Fibroblast of lung (primary cell): ENCODE measurements around the gene GP5.

ENCODE experiments used
- EZH2 ChIP-seq: IDR thresholded peaks from 2 replicates; pipeline ENCODE4 v1.5.1; 2012; ENCODE audit warnings: low read length, control low read depth, mild to moderate bottlenecking; ENCODE audit errors: missing control alignments
- TF ChIP-seq, protein P1 (sequence below), 2 donors: IDR thresholded peaks in 1 of 2; conservative IDR thresholded peaks in 1 of 2; 1 replicate in 1 of 2; 2 replicates in 1 of 2; pipeline ENCODE4 v1.5.1; 2011 to 2012; ENCODE audit warnings: low read length in 2 of 2, control low read depth in 1 of 2, inconsistent platforms in 1 of 2, low read depth in 1 of 2, mild to moderate bottlenecking in 1 of 2

DNA sequence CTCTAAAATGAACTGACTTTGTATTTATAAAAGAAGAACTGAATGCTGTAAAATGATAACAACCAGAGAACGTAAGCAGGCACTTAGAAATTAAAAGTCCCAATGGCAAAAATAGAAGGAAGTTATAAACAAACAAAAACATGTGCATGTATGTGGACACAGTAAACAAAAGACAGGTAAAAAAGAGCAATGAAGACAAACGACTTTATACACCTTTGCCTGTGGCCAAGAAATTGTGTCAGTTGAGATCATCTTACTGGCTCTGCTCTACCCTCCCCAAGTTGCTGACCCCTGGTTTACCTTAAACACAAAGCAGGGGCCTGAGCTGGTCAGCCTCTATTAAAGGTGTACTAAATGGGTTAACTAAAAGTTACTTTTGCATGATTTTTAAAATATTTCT lies 41.7 kb upstream of the GP5 start:
- TF ChIP-seq, protein P1, sequence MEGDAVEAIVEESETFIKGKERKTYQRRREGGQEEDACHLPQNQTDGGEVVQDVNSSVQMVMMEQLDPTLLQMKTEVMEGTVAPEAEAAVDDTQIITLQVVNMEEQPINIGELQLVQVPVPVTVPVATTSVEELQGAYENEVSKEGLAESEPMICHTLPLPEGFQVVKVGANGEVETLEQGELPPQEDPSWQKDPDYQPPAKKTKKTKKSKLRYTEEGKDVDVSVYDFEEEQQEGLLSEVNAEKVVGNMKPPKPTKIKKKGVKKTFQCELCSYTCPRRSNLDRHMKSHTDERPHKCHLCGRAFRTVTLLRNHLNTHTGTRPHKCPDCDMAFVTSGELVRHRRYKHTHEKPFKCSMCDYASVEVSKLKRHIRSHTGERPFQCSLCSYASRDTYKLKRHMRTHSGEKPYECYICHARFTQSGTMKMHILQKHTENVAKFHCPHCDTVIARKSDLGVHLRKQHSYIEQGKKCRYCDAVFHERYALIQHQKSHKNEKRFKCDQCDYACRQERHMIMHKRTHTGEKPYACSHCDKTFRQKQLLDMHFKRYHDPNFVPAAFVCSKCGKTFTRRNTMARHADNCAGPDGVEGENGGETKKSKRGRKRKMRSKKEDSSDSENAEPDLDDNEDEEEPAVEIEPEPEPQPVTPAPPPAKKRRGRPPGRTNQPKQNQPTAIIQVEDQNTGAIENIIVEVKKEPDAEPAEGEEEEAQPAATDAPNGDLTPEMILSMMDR (conservative IDR thresholded peaks at IDR 0.05 in 1 of 2, IDR thresholded peaks at IDR 0.05 in 1 of 2; ENCODE audit: low read depth in 1 of 2, low read length in 2 of 2) = no peak
- no peak for TF ChIP-seq EZH2
